Measurements from ENCODE around the gene ANKRD39.
A peak's percentile ranks its signal among the peaks of the same experiment; 100 is the strongest.

Gene ANKRD39

DNA sequence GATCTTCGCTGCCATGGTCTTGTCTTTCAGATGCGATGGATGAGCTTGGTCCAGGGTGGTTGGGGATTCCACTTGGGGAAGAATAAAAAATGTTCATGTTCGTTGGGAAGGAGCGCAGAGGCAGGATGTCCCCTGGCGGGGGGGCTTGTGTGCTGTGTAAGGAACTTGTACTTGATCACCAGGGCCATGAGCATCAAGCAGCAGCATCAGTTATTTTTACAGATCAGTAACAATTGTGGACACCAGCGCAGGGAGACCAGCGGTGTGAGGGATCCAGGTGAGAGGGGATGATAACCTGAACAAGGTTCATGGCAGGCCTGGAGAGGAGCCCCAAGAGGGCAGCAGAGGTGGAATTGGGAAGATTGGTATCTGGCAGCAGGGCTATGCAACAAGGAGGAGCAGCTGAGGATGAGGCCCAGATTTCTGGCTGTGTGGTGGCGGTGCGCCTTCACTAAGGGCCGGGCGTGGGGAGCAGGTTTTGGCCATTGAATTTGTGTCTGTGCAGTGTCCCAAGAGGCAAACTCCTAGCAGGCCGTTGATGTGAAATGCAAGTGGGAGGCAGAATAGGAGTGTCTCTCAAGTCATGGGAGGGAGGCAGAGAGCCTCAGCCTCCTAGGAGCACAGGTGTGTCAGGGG, 37.8 kb downstream of the ANKRD39 start:
- peak overlapping the region; percentile 69 to 82 for H3K4me3 ChIP-seq (ENCODE audit: low read depth in 1 of 2, low read length in 2 of 2)
- H3K27me3 ChIP-seq (ENCODE audit: control insufficient read depth in 1 of 2, insufficient read depth in 2 of 2, low read length in 2 of 2): no peaks in the 10 kb centered on the region
- peaks cover 63 to 68% of the 10 kb centered on the region in 2 donors for H3K4me1 ChIP-seq (ENCODE audit: control insufficient read depth in 1 of 2, insufficient read depth in 2 of 2, low read length in 2 of 2)
- no peaks in the 10 kb centered on the region for H3K9me3 ChIP-seq (ENCODE audit: control insufficient read depth in 1 of 2, low read length in 2 of 2)
- H3K27ac ChIP-seq (ENCODE audit: low read depth, low read length): peak overlapping the region; percentile 3
- peaks cover 9 to 20% of the 10 kb centered on the region in 2 donors for H3K36me3 ChIP-seq (ENCODE audit: control insufficient read depth in 1 of 2, insufficient read depth in 2 of 2, low read length in 2 of 2)
- peak overlapping the region; percentile 12 to 42 for H3K9ac ChIP-seq (ENCODE audit: low read depth in 1 of 2, low read length in 2 of 2)

DNA sequence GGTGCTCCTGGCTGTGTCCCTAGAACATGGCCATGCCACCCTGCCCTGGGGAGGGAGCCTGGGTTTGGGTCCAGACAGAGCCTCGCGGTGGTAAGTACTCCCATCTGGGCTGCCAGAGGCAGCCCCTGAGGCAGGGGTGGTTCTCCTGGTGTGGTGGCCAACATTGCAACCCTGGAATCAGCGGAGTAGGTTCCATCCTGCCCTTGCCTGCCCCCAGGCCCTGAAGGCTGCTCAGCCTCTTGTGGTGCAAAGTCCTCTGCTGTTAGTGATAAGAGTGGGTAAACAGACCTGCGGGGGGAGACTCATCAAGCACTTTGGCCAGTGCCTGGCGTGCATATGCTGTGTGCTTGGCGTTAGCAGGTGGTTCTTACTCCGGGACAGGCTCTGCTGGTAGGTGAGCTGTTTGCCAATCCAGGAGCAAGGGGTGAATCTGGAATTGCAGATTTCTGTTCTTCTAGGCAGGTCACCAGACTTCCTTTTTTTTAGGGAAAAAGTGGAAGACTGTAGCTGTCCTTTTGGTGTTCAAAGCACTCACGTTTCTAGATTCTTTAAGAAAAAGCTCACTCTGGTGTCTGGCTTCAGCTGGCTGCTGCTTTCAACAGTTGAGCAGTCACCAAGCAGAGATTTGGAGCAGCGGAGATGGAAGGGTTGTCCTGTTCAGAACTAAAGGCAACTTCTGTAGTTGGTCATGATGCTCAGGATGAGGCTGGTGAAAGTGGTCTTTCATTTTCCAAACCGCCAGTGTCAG, 38.5 kb downstream of the ANKRD39 start:
- peaks cover 66 to 69% of the 10 kb centered on the region in 2 donors for H3K4me1 ChIP-seq (ENCODE audit: control insufficient read depth in 1 of 2, insufficient read depth in 2 of 2, low read length in 2 of 2)
- no peaks in the 10 kb centered on the region for H3K9me3 ChIP-seq (ENCODE audit: control insufficient read depth in 1 of 2, low read length in 2 of 2)
- H3K27me3 ChIP-seq (ENCODE audit: control insufficient read depth in 1 of 2, insufficient read depth in 2 of 2, low read length in 2 of 2): no peaks in the 10 kb centered on the region
- H3K27ac ChIP-seq (ENCODE audit: low read depth, low read length): peak overlapping the region; percentile 3
- H3K9ac ChIP-seq (ENCODE audit: low read depth in 1 of 2, low read length in 2 of 2): peak overlapping the region; percentile 42 to 49
- peak overlapping the region; percentile 69 to 82 for H3K4me3 ChIP-seq (ENCODE audit: low read depth in 1 of 2, low read length in 2 of 2)
- H3K36me3 ChIP-seq (ENCODE audit: control insufficient read depth in 1 of 2, insufficient read depth in 2 of 2, low read length in 2 of 2): peaks cover 5 to 14% of the 10 kb centered on the region in 2 donors

DNA sequence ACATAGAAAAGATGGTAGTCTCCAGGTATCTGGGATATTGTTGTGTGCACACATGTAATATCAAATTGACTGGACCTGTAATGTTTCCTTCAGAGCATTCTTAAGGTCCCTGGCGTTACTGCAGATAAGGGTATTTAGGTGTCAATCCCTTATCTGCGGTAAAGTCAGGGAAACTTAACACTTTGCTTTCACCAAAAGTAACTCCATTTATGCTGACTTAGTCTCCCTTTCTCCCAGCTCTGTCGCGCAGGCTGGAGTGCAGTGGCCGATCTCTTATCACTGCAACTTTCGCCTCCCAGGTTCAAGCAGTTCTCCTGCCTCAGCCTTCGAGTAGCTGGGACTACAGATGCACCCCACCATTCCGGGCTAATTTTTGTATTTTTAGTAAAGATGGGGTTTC, 39.9 kb downstream of the ANKRD39 start:
- Histone ChIP-seq H3K9ac (ENCODE audit: low read depth in 1 of 2, low read length in 2 of 2) (peak overlapping the region; percentile 60 to 77), H3K27ac (ENCODE audit: low read depth, low read length) (no peak overlapping the region), H3K4me3 (ENCODE audit: low read depth in 1 of 2, low read length in 2 of 2) (peak overlapping the region; percentile 82 to 97), H3K27me3 (ENCODE audit: control insufficient read depth in 1 of 2, insufficient read depth in 2 of 2, low read length in 2 of 2) (no peaks in the 10 kb centered on the region), H3K36me3 (ENCODE audit: control insufficient read depth in 1 of 2, insufficient read depth in 2 of 2, low read length in 2 of 2) (peaks cover 4 to 8% of the 10 kb centered on the region in 2 donors), H3K4me1 (ENCODE audit: control insufficient read depth in 1 of 2, insufficient read depth in 2 of 2, low read length in 2 of 2) (peaks cover 62% of the 10 kb centered on the region in 2 donors), H3K9me3 (ENCODE audit: control insufficient read depth in 1 of 2, low read length in 2 of 2) (no peaks in the 10 kb centered on the region)

DNA sequence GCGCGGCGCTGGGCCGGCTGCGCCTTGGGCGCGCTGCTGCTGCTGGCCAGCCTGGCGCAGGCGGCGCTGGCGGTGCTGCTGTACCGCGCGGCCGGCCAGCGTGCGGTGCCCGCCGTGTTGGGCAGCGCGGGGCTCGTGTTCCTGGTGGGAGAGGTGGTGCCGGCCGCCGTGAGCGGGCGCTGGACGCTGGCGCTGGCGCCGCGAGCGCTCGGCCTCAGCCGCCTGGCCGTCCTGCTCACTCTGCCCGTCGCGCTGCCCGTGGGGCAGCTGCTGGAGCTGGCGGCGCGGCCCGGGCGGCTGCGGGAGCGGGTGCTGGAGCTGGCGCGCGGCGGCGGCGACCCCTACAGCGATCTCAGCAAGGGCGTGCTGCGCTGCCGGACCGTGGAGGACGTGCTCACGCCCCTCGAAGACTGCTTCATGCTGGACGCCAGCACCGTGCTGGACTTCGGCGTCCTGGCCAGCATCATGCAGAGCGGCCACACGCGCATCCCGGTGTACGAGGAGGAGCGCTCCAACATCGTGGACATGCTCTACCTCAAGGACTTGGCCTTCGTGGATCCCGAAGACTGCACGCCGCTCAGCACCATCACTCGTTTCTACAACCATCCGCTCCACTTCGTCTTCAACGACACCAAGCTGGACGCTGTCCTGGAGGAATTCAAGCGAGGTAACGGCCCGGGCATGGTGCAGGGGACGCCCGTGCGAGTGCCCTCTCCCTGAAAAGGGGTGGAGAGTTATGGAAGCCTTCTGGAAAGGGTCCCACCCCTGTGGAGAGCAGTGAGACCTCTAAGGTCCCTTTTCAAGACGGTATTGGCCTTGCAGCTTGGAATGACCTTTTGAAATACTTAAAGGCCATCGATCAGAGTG, 40.7 kb downstream of the ANKRD39 start:
- Histone ChIP-seq H3K9me3 (ENCODE audit: control insufficient read depth in 1 of 2, low read length in 2 of 2) (no peaks in the 10 kb centered on the region), H3K27me3 (ENCODE audit: control insufficient read depth in 1 of 2, insufficient read depth in 2 of 2, low read length in 2 of 2) (no peaks in the 10 kb centered on the region), H3K36me3 (ENCODE audit: control insufficient read depth in 1 of 2, insufficient read depth in 2 of 2, low read length in 2 of 2) (peaks cover 0 to 10% of the 10 kb centered on the region in 2 donors), H3K27ac (ENCODE audit: low read depth, low read length) (no peak overlapping the region), H3K4me1 (ENCODE audit: control insufficient read depth in 1 of 2, insufficient read depth in 2 of 2, low read length in 2 of 2) (peaks cover 57 to 60% of the 10 kb centered on the region in 2 donors), H3K9ac (ENCODE audit: low read depth in 1 of 2, low read length in 2 of 2) (peak overlapping the region; percentile 60 to 77), H3K4me3 (ENCODE audit: low read depth in 1 of 2, low read length in 2 of 2) (peak overlapping the region; percentile 82 to 97)

DNA sequence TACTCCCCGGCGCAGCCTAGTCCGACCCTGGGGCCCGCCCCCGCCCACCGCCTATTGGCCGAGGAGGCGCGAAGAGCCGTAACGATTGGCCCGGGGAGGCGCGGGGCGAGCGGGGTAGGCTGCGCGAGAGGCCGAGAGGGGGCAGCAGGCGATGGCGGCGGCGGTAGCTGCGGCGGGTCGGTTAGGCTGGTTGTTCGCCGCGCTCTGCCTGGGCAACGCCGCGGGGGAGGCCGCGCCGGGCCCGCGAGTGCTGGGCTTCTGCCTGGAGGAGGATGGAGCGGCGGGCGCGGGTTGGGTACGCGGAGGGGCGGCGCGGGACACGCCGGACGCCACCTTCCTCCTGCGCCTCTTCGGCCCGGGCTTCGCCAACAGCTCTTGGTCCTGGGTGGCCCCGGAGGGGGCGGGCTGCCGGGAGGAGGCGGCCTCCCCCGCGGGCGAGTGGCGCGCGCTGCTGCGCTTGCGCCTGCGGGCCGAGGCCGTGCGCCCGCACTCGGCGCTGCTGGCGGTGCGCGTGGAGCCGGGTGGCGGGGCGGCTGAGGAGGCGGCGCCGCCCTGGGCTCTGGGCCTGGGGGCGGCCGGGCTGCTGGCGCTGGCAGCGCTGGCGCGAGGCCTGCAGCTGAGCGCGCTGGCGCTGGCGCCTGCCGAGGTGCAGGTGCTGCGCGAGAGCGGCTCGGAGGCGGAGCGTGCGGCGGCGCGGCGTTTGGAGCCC, 41.5 kb downstream of the ANKRD39 start, which contains the start of gene CNNM3:
Gene CNNM3, plus strand, starts transcription at position 142 of the 709 bp plus-strand sequence. Its CDS starts 10 bp downstream, at position 152.
- Histone ChIP-seq H3K4me1 (ENCODE audit: control insufficient read depth in 1 of 2, insufficient read depth in 2 of 2, low read length in 2 of 2) (peaks cover 55 to 60% of the 10 kb centered on the region in 2 donors), H3K27ac (ENCODE audit: low read depth, low read length) (peak within 1 kb of the TSS; percentile 96)

DNA sequence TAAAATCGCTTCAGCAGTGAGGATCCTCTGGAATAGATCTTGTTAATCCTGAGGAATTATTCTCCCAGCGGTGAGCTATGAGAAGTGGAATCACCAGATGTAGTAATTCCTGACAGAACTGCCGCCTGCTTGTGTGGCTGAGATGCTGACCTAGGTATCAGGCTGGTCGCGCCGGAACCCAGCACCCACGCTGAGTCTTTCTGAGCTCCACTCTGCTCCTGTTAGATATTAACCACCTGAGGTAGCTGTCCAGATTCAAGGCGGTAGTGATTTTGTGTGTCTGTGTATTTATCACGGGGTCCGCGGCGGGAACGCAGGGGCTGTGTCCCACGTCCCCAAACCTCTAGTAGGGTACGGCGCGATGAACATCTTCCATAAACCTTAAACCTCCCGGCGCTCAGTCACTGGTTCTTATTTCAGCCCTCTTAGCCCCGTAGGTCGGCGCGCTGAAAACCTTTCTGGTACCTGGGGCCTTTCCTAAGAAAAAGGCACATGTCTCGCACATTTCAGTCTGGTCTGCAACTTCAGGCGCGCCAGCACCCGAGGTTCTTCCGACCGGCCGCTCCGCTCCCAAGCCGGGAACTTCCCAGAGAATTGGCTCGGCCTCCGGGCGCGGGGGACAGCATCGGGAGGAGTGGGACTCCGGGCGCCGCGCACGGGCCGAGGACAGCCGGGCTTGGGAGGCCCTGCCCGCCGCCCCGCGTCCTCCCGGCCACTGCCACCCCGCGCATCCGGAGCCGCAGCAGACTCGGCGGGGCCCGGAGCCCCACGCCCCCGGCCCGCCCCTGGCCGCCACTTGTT, 42.3 kb downstream of the ANKRD39 start:
- Histone ChIP-seq H3K36me3 (ENCODE audit: control insufficient read depth in 1 of 2, insufficient read depth in 2 of 2, low read length in 2 of 2) (peaks cover 0 to 11% of the 10 kb centered on the region in 2 donors), H3K27me3 (ENCODE audit: control insufficient read depth in 1 of 2, insufficient read depth in 2 of 2, low read length in 2 of 2) (no peaks in the 10 kb centered on the region), H3K9me3 (ENCODE audit: control insufficient read depth in 1 of 2, low read length in 2 of 2) (no peaks in the 10 kb centered on the region), H3K4me1 (ENCODE audit: control insufficient read depth in 1 of 2, insufficient read depth in 2 of 2, low read length in 2 of 2) (peaks cover 55 to 60% of the 10 kb centered on the region in 2 donors), H3K9ac (ENCODE audit: low read depth in 1 of 2, low read length in 2 of 2) (peak overlapping the region; percentile 75 to 89), H3K27ac (ENCODE audit: low read depth, low read length) (peak overlapping the region; percentile 58), H3K4me3 (ENCODE audit: low read depth in 1 of 2, low read length in 2 of 2) (peak overlapping the region; percentile 83 to 90)

More for the DNA sequence above, 41.5 kb downstream of the ANKRD39 start, which contains the start of gene CNNM3:
- Histone ChIP-seq H3K9ac (ENCODE audit: low read depth in 1 of 2, low read length in 2 of 2) (peak within 1 kb of the TSS; percentile 77 to 89), H3K9me3 (ENCODE audit: control insufficient read depth in 1 of 2, low read length in 2 of 2) (no peaks in the 10 kb centered on the region), H3K4me3 (ENCODE audit: low read depth in 1 of 2, low read length in 2 of 2) (peak within 1 kb of the TSS; percentile 83 to 97), H3K27me3 (ENCODE audit: control insufficient read depth in 1 of 2, insufficient read depth in 2 of 2, low read length in 2 of 2) (no peaks in the 10 kb centered on the region), H3K36me3 (ENCODE audit: control insufficient read depth in 1 of 2, insufficient read depth in 2 of 2, low read length in 2 of 2) (peaks cover 0 to 11% of the 10 kb centered on the region in 2 donors)

DNA sequence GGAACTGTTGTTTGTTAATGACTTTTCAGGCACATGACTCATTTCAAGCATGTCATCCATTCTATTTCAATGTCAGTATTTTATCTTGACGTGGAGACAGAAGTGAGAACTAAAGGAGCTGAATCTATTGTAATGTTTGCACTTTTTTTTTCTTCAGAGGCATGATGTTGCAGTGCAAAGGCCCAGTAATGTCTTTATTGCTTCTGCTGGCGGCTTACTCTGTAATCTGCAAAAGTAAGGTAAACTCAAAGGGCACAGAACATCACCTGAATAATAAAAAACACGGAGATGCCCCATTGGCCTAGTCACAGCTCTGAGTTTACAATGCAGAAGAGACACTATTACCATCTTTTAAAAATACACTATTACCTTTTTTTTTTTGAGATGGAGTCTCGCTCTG, 44.2 kb downstream of the ANKRD39 start:
- no peak overlapping the region for H3K27ac ChIP-seq (ENCODE audit: low read depth, low read length)

DNA sequence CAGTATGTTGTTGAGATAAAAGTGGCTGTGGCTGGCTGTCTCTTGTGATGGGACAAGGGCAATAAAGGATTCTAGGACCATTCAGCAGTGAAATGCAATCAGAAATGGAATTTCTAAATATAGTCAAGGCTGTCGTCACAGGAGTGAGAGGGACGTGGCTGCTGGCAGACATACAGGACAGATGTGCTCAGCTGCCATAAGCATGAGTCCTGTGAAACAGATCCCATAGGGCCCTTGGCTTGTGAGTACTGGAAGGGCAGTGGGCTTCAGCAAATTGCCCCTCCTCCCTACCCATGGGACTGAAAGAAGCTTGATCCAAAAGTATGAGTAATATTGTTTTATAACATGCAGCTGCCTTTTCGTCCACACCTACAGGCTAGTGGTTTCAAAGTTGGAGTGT, 45.9 kb downstream of the ANKRD39 start:
- H3K9ac ChIP-seq (ENCODE audit: low read depth in 1 of 2, low read length in 2 of 2): no peak overlapping the region
- peaks cover 28 to 32% of the 10 kb centered on the region in 2 donors for H3K4me1 ChIP-seq (ENCODE audit: control insufficient read depth in 1 of 2, insufficient read depth in 2 of 2, low read length in 2 of 2)
- no peaks in the 10 kb centered on the region for H3K27me3 ChIP-seq (ENCODE audit: control insufficient read depth in 1 of 2, insufficient read depth in 2 of 2, low read length in 2 of 2)
- no peak overlapping the region for H3K27ac ChIP-seq (ENCODE audit: low read depth, low read length)
- H3K4me3 ChIP-seq (ENCODE audit: low read depth in 1 of 2, low read length in 2 of 2): no peak overlapping the region
- peaks cover 10 to 25% of the 10 kb centered on the region in 2 donors for H3K36me3 ChIP-seq (ENCODE audit: control insufficient read depth in 1 of 2, insufficient read depth in 2 of 2, low read length in 2 of 2)
- no peaks in the 10 kb centered on the region for H3K9me3 ChIP-seq (ENCODE audit: control insufficient read depth in 1 of 2, low read length in 2 of 2)

More for the DNA sequence above, 44.2 kb downstream of the ANKRD39 start:
- peaks cover 42 to 49% of the 10 kb centered on the region in 2 donors for H3K4me1 ChIP-seq (ENCODE audit: control insufficient read depth in 1 of 2, insufficient read depth in 2 of 2, low read length in 2 of 2)
- H3K36me3 ChIP-seq (ENCODE audit: control insufficient read depth in 1 of 2, insufficient read depth in 2 of 2, low read length in 2 of 2): peaks cover 4 to 22% of the 10 kb centered on the region in 2 donors
- H3K27me3 ChIP-seq (ENCODE audit: control insufficient read depth in 1 of 2, insufficient read depth in 2 of 2, low read length in 2 of 2): no peaks in the 10 kb centered on the region
- H3K9ac ChIP-seq (ENCODE audit: low read depth in 1 of 2, low read length in 2 of 2): no peak overlapping the region
- H3K9me3 ChIP-seq (ENCODE audit: control insufficient read depth in 1 of 2, low read length in 2 of 2): no peaks in the 10 kb centered on the region
- H3K4me3 ChIP-seq (ENCODE audit: low read depth in 1 of 2, low read length in 2 of 2): no peak overlapping the region

DNA sequence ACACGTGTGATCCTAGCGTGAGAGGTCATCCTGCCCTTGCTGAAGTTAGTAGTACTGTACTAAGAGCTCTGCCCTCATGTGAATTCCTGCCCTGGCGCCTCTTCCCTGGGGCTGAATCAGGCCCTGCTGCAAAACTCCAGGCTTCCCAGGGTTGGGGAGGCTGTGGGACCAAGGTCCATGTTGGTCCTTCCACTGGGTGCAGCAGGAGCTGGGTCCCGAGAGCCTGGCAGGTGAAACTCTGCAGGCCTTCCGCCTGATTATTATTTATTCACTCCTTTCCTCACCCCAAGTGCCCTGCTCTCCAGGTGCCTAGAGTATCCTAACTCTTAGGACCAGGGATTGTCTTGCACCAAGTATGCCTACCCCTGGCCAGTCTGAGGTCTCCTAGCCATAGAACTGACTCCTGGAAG, 47.0 kb downstream of the ANKRD39 start:
- peaks cover 10 to 25% of the 10 kb centered on the region in 2 donors for H3K36me3 ChIP-seq (ENCODE audit: control insufficient read depth in 1 of 2, insufficient read depth in 2 of 2, low read length in 2 of 2)
- no peak overlapping the region for H3K4me3 ChIP-seq (ENCODE audit: low read depth in 1 of 2, low read length in 2 of 2)
- peaks cover 28 to 32% of the 10 kb centered on the region in 2 donors for H3K4me1 ChIP-seq (ENCODE audit: control insufficient read depth in 1 of 2, insufficient read depth in 2 of 2, low read length in 2 of 2)
- H3K27ac ChIP-seq (ENCODE audit: low read depth, low read length): no peak overlapping the region
- no peaks in the 10 kb centered on the region for H3K27me3 ChIP-seq (ENCODE audit: control insufficient read depth in 1 of 2, insufficient read depth in 2 of 2, low read length in 2 of 2)
- no peaks in the 10 kb centered on the region for H3K9me3 ChIP-seq (ENCODE audit: control insufficient read depth in 1 of 2, low read length in 2 of 2)
- no peak overlapping the region for H3K9ac ChIP-seq (ENCODE audit: low read depth in 1 of 2, low read length in 2 of 2)
